GM21619 (cell line): Measurements from ENCODE around the gene SMOC1.

Experiments
- ATAC-seq: cut with Tn5 transposase; IDR thresholded peaks from one replicate; pipeline ENCODE4 v1.9.1; 2021; ENCODE audit not compliant: unreplicated experiment

Gene SMOC1

GRCh38 chr14:70078329-70078728 lies 199.1 kb downstream of the SMOC1 start:
- no peak for ATAC-seq

DNA sequence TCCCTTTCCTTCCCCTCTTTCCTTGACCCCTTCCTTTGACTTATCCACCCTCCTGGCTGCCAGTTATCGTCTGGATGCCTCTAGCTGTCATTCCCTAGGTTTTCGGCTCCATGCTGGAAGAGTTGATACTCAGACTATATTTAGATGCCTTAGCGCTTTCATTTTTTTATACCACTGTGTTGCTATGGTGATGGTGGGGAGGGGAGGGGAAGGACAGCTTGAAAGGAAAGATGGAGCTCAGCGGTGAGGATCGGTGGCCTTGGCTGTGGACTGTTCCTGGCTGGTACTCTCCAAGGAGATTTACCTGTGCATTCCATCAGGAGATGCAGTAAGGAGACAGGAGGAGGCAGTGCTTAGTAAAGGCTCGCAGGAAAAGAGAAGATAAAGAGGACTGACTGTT lies 200.9 kb downstream of the SMOC1 start:
- no peak for ATAC-seq
